K562 (cell line): ENCODE results near the gene BAIAP2. TPM values are rescaled to one million over a fixed set of nuclear protein-coding genes. Genes with fewer than 3 reads are reported as not detected.

Experiments
- CBFB ChIP-seq: sonication (generic); formaldehyde crosslinking; IDR thresholded peaks from 2 replicates; pipeline ENCODE4 v1.4.0; 2020; ENCODE audit warnings: mild to moderate bottlenecking, missing genetic modification reagents
- CREBBP ChIP-seq: IDR thresholded peaks from one replicate; pipeline ENCODE4 v1.6.1; 2012; ENCODE audit warnings: low read depth, mild to moderate bottlenecking, control low read depth, inconsistent platforms, low read length
- DACH1 ChIP-seq: fragments of 450-650 bp; IDR thresholded peaks from 2 replicates; pipeline ENCODE4 v1.6.1; 2018; ENCODE audit not compliant: partially characterized antibody
- HDAC2 ChIP-seq: fragments of 450-650 bp; IDR thresholded peaks from 2 replicates; pipeline ENCODE4 v1.6.1; 2016; ENCODE audit warnings: mild to moderate bottlenecking
- HNRNPLL ChIP-seq: fragments of 200-400 bp; formaldehyde crosslinking; IDR thresholded peaks from 2 replicates; pipeline ENCODE4 v1.6.1; 2017; ENCODE audit warnings: low read length, low read depth, mild to moderate bottlenecking; ENCODE audit not compliant: poor library complexity, severe bottlenecking
- MED1 ChIP-seq: sonication (generic); formaldehyde crosslinking; IDR thresholded peaks from 2 replicates; pipeline ENCODE4 v1.8.1; 2023; ENCODE audit warnings: missing genetic modification reagents, borderline replicate concordance
- PML ChIP-seq: IDR thresholded peaks from 2 replicates; pipeline ENCODE4 v1.6.1; 2012; ENCODE audit warnings: low read length, inconsistent platforms
- POLR2B ChIP-seq: fragments of 450-650 bp; IDR thresholded peaks from 2 replicates; pipeline ENCODE4 v1.6.1; 2018; ENCODE audit warnings: low read depth; ENCODE audit not compliant: partially characterized antibody
- RBM17 ChIP-seq: fragments of 200-400 bp; formaldehyde crosslinking; IDR thresholded peaks from 2 replicates; pipeline ENCODE4 v1.6.1; 2017; ENCODE audit warnings: low read depth, mild to moderate bottlenecking, low read length, borderline replicate concordance
- SETDB1 ChIP-seq: IDR thresholded peaks from one replicate; pipeline ENCODE4 v1.6.1; 2012; ENCODE audit warnings: low read length, control low read depth, inconsistent platforms
- SP2 ChIP-seq: IDR thresholded peaks from 2 replicates; pipeline ENCODE4 v1.6.1; 2011; ENCODE audit warnings: mild to moderate bottlenecking, low read depth, low read length, moderate library complexity; ENCODE audit not compliant: poor library complexity, severe bottlenecking; ENCODE audit errors: extremely low read depth
- TARDBP ChIP-seq: fragments of 450-650 bp; IDR thresholded peaks from 2 replicates; pipeline ENCODE4 v1.6.1; 2016
- XRCC3 ChIP-seq: fragments of 450-650 bp; IDR thresholded peaks from 2 replicates; pipeline ENCODE4 v1.6.1; 2017; ENCODE audit warnings: mild to moderate bottlenecking, moderate library complexity
- ZNF282 ChIP-seq: sonication (generic); formaldehyde crosslinking; IDR thresholded peaks from 2 replicates; pipeline ENCODE4 v1.8.1; 2023; ENCODE audit warnings: missing genetic modification reagents
- ZNF384 ChIP-seq: IDR thresholded peaks from 2 replicates; pipeline ENCODE4 v1.6.1; 2012; ENCODE audit warnings: low read depth, low read length, improper control_type of control experiment
- ZNF436 ChIP-seq: fragments of 250-450, 450-650 bp; sonication (Bioruptor Pico); formaldehyde crosslinking; IDR thresholded peaks from 2 replicates; pipeline ENCODE4 v1.7.0; 2020; ENCODE audit warnings: mild to moderate bottlenecking
- ZNF644 ChIP-seq: fragments of 200-800 bp; sonication (Bioruptor generic); IDR thresholded peaks from 2 replicates; pipeline ENCODE4 v1.6.1; 2016; ENCODE audit warnings: low read depth, missing genetic modification characterization, missing compliant biosample characterization
- ZSCAN32 ChIP-seq: fragments of 450-650 bp; formaldehyde crosslinking; IDR thresholded peaks from 2 replicates; pipeline ENCODE4 v1.4.0; 2020; ENCODE audit warnings: mild to moderate bottlenecking, moderate library complexity
- polyA plus RNA-seq, 8 experiments: library from polyadenylated mRNA; depleted of rRNA in 4 of 8; stranded (reverse) in 5 of 8; unstranded in 3 of 8; fragments of >200 nt; fragmentation: Nextera tagmentation in 2 of 8; fragmentation: Illumina TruSeq in 1 of 8; extraction: Ambion mirVana in 2 of 8; extraction: Trizol in 1 of 8; gene quantifications; 2 replicates each; pipeline versions ENCODE4 v1.2.1 to v1.2.3, GENCODE V29; 2011 to 2014; ENCODE audit warnings: inconsistent platforms in 1 of 8, missing spikeins in 1 of 8
- total RNA-seq, 7 experiments: library from RNA; depleted of rRNA in 6 of 7; stranded (reverse); fragments of >200 nt in 6 of 7; fragmentation: Illumina TruSeq in 2 of 7; extraction: Trizol in 2 of 7; gene quantifications; 2 replicates each; pipeline versions ENCODE4 v1.2.1 to v1.2.3, GENCODE V29; 2011 to 2021; ENCODE audit warnings: low replicate concordance in 1 of 7
- TF ChIP-seq, protein P1 (sequence below), 2 experiments: fragments of 250-450 bp in 1 of 2; fragments of 450-650 bp in 1 of 2; sonication (Bioruptor Pico) in 1 of 2; IDR thresholded peaks; 2 replicates each; pipeline versions ENCODE4 v1.6.1 to v1.8.0; 2016 to 2021; ENCODE audit warnings: mild to moderate bottlenecking in 2 of 2, moderate library complexity in 2 of 2, missing compliant biosample characterization in 1 of 2, missing genetic modification characterization in 1 of 2
- TF ChIP-seq, protein P2 (sequence below): sonication (generic); formaldehyde crosslinking; IDR thresholded peaks from 2 replicates; pipeline ENCODE4 v1.9.0; 2022; ENCODE audit warnings: mild to moderate bottlenecking, missing genetic modification reagents
- TF ChIP-seq, protein P3 (sequence below): fragments of 250-450 bp; sonication (Bioruptor Pico); IDR thresholded peaks from 2 replicates; pipeline ENCODE4 v1.5.0; 2020; ENCODE audit warnings: mild to moderate bottlenecking, borderline replicate concordance
- TF ChIP-seq, protein P4 (sequence below): fragments of 450-650 bp; formaldehyde crosslinking; IDR thresholded peaks from 2 replicates; pipeline ENCODE4 v1.4.0; 2022; ENCODE audit warnings: missing genetic modification characterization
- TF ChIP-seq, protein P5 (sequence below): fragments of 450-650 bp; conservative IDR thresholded peaks from 2 replicates; pipeline ENCODE4 v1.6.1; 2016; ENCODE audit warnings: missing genetic modification characterization, low read depth, mild to moderate bottlenecking, missing compliant biosample characterization, moderate library complexity

BAIAP2 gene
- total and polyA plus RNA-seq, 9 of the 15 experiments (the other 6 are each of a cell fraction or from before 2014, with no cell fraction given), result 2.3 to 51.6 (median 18.4) TPM

DNA sequence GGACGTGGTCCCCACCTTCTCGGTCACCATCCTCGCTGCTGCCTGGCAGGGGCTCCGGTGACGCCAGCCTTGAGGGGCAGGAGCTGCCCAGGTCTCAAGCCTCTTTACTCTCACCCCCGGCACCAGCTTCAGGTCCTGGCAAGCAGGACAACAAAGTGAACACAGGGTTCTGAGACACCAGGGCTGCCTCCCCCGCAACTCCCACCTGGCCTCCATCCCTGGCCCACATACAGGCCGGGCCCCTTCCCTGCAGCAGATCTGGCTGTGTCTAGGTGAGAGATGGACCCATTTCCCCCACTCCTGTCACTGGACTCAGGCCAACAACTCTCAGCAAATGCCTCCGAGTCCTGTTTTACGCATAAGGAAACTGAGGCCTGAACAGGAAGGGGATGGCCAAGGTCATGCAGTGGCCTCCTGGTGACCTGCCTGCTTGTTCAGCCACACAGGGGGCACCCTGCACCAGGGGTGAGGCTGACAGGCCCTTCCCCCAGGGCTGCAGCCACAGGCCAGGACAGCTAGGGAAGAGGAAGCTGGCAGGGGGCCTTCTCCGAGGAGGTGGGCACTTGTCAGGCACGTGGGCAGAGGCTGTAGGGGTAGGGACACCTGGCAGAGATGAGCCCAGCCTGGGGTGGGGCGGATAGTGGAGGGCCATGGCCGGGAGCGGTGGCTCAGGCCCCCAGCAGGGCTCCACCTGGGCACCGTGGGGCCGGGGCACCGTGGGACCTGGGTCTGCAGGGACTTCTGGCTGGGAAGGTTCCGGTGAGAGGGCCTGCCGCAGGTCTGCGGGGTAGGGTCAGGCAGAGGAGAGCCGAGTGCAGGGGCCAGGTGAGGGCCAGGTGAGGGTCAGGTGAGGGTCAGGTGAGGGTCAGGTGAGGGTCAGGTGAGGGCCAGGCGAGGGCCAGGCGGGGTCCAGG, 83.6 kb downstream of the BAIAP2 start (continued):
- TF ChIP-seq MED1 (CRISPR knock-in tag) (no peak), DACH1 (no peak), HNRNPLL (no peak), SP2 (no peak), ZNF282 (CRISPR knock-in tag) (no peak), POLR2B (no peak), CREBBP (no peak), RBM17 (no peak), ZSCAN32 (CRISPR knock-in tag) (no peak), ZNF436 (no peak), XRCC3 (no peak), SETDB1 (no peak), ZNF644 (no peak), TARDBP (no peak), CBFB (peak; percentile 67; the same call in 1 of the 2 replicates), ZNF384 (no peak), PML (no peak), HDAC2 (no peak)
- TF ChIP-seq, protein P1, sequence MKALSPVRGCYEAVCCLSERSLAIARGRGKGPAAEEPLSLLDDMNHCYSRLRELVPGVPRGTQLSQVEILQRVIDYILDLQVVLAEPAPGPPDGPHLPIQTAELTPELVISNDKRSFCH (CRISPR knock-in tag; IDR thresholded peaks at IDR 0.05), result no peak
- TF ChIP-seq, protein P1 (tag; IDR thresholded peaks at IDR 0.05), result no peak
- TF ChIP-seq, protein P2, sequence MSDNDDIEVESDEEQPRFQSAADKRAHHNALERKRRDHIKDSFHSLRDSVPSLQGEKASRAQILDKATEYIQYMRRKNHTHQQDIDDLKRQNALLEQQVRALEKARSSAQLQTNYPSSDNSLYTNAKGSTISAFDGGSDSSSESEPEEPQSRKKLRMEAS (CRISPR knock-in tag), result peak; percentile 7
- TF ChIP-seq, protein P3, sequence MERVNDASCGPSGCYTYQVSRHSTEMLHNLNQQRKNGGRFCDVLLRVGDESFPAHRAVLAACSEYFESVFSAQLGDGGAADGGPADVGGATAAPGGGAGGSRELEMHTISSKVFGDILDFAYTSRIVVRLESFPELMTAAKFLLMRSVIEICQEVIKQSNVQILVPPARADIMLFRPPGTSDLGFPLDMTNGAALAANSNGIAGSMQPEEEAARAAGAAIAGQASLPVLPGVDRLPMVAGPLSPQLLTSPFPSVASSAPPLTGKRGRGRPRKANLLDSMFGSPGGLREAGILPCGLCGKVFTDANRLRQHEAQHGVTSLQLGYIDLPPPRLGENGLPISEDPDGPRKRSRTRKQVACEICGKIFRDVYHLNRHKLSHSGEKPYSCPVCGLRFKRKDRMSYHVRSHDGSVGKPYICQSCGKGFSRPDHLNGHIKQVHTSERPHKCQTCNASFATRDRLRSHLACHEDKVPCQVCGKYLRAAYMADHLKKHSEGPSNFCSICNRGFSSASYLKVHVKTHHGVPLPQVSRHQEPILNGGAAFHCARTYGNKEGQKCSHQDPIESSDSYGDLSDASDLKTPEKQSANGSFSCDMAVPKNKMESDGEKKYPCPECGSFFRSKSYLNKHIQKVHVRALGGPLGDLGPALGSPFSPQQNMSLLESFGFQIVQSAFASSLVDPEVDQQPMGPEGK (CRISPR knock-in tag), result no peak
- TF ChIP-seq, protein P4, sequence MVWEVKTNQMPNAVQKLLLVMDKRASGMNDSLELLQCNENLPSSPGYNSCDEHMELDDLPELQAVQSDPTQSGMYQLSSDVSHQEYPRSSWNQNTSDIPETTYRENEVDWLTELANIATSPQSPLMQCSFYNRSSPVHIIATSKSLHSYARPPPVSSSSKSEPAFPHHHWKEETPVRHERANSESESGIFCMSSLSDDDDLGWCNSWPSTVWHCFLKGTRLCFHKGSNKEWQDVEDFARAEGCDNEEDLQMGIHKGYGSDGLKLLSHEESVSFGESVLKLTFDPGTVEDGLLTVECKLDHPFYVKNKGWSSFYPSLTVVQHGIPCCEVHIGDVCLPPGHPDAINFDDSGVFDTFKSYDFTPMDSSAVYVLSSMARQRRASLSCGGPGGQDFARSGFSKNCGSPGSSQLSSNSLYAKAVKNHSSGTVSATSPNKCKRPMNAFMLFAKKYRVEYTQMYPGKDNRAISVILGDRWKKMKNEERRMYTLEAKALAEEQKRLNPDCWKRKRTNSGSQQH, result no peak
- TF ChIP-seq, protein P5, sequence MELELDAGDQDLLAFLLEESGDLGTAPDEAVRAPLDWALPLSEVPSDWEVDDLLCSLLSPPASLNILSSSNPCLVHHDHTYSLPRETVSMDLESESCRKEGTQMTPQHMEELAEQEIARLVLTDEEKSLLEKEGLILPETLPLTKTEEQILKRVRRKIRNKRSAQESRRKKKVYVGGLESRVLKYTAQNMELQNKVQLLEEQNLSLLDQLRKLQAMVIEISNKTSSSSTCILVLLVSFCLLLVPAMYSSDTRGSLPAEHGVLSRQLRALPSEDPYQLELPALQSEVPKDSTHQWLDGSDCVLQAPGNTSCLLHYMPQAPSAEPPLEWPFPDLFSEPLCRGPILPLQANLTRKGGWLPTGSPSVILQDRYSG (tag), result no peak
